OCI-LY3 (cell line): ENCODE measurements around the gene BARX2.

Experiments used
- CTCF ChIP-seq: fragments of 200-600, 300-600 bp; sonication (generic); IDR thresholded peaks from 2 replicates; pipeline ENCODE4 v1.5.1; 2014; ENCODE audit warnings: antibody characterized with exemption, low read length, low read depth
- EZH2phosphoT487 ChIP-seq: fragments of 200-600 bp; shearing (Covaris generic); IDR thresholded peaks from 2 replicates; pipeline ENCODE4 v1.6.1; 2018; ENCODE audit warnings: antibody characterized with exemption, mixed run types, low read depth

GRCh38 chr11:129484068-129484467, 108.4 kb downstream of the BARX2 start:
- TF ChIP-seq CTCF (no peak), EZH2phosphoT487 (no peak)
